ENCODE results near the gene SHTN1.

Gene SHTN1

GRCh38 chr10:117005026-117005526 lies at the start of gene SHTN1:
Gene SHTN1 (minus strand): TSS chr10:117005187. CDS start chr10:117005079, 108 bp downstream.
- no peak for DNase-seq (ENCODE audit: low spot score)

GRCh38 chr10:117053482-117053881 lies 48.5 kb upstream of the SHTN1 start:
- no peak for DNase-seq (ENCODE audit: low spot score)

GRCh38 chr10:117047947-117048346 lies 43.0 kb upstream of the SHTN1 start:
- no peak for DNase-seq (ENCODE audit: low spot score)

DNA sequence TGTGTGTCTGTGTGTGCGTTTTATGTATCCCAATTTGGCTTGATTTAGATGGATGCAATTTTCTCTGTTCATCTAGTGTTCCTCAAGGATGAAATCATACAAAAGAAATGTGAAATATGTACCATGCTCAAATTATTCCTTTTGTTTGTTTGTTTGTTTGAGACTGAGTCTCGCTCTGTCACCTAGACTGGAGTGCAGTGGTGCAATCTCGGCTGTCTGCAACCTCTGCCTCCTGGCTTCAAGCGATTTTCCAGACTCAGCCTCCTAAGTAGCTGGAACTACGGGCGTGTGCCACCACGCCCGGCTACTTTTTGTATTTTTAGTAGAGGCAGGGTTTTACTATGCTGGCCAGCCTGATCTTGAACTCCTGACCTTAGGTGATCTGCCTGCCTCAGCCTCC lies 11.3 kb upstream of the SHTN1 start:
- DNase-seq (ENCODE audit: low spot score), result no peak

DNA sequence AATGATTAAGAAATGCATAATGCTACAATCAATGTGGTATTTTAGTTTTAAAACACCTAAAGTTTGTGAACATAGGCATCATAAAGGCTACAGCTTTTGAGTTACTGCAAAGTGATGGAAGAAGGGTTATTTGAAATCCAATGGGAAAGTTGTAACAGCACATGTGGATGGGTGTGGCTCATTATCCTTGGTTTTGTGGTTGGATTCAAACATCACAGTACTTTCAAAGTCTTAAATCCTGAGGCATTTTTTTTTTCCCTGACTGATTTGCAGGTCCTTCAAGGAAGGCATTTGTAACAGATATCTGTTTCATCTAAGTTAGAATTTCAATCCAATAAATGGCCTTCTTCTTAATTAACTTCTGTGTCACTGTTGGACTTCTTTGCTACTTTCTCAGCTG lies 9.8 kb upstream of the SHTN1 start:
- DNase-seq (ENCODE audit: low spot score), result no peak

DNA sequence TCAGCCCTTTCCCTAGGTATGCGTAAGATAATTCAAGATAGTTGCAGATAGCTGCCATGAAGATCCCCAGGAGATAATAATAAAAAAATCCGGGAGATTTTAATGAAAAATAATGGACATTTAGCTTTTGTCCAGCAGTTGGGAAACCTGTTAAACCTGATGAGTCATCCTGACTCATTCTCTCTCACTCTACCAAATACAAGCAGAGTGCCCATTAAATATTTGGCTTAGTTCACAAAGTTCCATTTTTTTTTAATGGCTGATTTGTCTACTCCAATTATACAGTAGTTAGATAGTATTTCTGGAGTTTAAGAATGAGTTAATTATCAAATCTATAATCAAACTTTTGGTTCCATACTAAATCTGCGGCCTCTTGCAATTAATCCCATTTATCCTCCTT lies 2.1 kb upstream of the SHTN1 start:
- DNase-seq (ENCODE audit: low spot score), result peak; percentile 60

DNA sequence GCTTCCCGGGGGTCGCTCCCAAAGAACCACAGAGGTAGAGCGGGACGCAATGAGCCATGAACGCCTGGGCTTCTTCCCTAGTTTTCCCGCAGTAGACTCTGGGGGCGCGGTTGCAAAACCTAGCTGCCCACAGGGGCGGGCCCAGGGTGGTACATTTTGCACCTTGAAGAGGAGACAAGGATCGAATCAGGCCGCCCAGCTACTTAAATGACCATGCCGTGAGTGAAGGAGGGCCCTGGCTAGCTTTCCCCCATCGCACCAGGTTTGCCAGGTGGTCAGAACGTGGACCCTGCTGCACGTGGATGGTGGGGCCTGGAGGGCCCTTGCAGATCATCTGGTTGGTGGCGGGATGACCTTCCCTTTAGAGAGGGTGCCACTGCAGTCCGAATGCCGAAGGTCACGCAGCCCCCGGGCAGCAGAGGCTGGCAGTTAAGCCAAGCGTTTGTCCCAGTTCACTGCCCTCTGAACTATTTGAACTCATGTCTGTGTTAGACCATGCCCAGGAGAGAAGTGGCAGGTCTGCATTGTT lies 604 bp upstream of the SHTN1 start:
- no peak for DNase-seq (ENCODE audit: low spot score)

DNA sequence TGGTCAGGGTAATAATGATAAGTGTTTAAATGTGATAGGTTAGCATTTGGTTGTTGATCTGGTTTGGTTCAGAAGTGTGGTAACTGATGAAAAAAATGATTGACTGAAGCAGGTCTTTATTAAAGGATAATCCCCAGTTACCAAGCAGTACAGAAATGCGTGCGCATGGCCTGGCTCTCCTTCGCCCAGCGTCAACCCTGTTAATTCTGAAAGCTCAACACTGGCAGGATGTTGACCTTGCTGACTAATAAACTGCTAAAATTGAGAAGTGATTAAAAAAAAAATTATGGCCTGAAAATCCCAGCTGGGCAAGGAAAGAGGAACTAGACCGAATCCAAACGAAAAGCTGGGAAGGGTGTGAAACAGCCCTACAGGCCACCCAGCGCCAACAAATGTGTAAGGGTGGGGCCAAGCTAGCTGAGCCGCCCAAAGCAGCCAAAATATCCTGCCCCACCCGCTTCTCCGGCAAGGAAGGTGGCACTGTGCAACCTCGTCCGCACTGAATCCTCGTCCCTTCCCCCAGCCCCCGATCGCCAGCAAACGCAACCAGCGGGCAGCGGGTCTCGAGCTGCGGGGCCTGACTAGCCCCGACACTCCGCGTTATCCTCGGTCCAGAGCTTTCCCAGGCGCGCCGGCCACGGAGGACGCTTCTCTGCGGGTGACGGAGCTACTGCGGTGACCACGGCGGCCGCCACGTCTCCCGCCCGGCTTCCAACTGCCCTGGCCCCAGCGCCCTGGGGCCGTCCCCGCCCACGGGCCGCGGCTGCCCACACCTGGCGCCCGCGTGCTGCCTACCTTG lies 561 bp downstream of the SHTN1 start:
- no peak for DNase-seq (ENCODE audit: low spot score)

DNA sequence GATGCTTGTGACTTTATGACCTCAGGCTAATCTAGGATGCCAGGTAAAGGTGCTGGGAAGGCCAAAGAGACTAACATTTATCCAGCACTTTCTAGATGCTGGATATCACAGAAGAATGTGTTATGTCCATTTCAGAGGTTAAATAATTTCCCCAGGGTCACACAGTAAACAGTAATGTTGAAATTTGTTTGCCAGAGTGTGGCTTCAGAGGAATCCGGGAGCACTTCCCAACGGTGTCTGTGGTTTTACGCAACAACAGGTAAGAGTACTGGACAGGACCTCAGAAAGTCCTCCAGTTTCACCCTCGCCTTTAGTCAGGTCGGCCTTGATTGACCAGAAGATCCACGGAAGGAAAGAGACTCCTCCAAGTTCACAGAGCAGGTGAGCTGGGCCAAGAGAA lies 1.7 kb downstream of the SHTN1 start:
- DNase-seq (ENCODE audit: low spot score), result no peak

- DNase-seq (ENCODE audit: low spot score), result no peak
Measured at GRCh38 chr10:117002206-117002605, 2.8 kb downstream of the SHTN1 start.

DNA sequence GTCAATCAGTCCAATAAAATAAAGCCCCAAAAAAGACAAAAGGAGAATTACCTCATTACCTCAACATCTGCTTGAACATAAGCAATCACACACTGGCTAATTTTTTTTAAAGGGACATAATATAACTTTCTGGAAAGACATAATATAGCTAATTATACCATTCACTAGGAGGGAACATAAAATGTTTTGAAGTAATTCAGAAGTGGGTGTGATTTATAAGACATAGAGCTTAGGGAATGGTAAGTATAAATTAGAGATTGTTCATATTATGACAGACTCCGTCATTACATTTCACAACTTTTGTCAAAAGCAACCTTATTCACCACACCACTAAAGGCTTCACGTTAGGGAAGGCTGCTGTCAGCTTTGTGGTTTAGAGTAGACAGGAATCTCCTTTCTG lies 3.8 kb downstream of the SHTN1 start:
- no peak for DNase-seq (ENCODE audit: low spot score)

DNA sequence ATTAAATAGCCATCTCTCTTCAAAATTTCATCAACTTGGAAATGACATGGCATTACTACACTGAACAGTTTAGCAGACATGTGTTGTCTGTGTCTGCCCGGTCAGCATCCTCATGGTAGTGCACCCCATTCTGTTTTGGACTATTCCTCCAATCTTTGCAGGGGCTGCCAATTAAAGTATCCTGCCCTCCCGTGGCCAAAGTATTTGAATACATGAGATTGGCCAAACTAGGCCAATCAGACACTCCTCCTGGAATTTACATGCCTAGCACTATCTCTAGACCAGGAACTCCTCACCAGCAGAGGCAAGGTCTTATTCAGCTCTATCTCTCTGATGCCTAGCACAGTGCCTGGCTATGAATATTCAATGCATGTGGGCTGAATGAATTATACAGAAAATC lies 4.4 kb downstream of the SHTN1 start:
- DNase-seq (ENCODE audit: low spot score), result no peak

- no peak for DNase-seq (ENCODE audit: low spot score)
Measured at GRCh38 chr10:116998172-116998571, 6.8 kb downstream of the SHTN1 start.

GRCh38 chr10:116997015-116997414 lies 8.0 kb downstream of the SHTN1 start:
- DNase-seq (ENCODE audit: low spot score), result no peak

DNA sequence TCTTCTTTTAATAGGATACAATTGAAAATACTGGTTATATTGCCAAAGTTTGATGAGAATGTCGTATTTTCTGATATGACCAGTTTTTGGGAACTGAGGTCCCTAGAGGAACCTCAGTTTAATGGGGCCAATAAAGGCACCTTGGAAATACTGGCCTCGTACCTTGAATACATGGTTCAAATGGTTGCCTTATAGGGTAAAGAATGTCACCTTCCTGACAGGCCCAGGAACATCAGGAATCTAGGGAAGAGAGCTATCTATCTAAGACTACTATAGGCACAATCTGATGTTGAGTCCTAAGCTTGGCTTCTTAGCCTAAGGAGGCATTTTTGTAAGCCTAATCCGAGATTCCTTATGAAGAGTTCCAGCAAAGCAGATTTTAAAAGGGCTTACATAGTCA lies 9.3 kb downstream of the SHTN1 start:
- DNase-seq (ENCODE audit: low spot score), result no peak

DNA sequence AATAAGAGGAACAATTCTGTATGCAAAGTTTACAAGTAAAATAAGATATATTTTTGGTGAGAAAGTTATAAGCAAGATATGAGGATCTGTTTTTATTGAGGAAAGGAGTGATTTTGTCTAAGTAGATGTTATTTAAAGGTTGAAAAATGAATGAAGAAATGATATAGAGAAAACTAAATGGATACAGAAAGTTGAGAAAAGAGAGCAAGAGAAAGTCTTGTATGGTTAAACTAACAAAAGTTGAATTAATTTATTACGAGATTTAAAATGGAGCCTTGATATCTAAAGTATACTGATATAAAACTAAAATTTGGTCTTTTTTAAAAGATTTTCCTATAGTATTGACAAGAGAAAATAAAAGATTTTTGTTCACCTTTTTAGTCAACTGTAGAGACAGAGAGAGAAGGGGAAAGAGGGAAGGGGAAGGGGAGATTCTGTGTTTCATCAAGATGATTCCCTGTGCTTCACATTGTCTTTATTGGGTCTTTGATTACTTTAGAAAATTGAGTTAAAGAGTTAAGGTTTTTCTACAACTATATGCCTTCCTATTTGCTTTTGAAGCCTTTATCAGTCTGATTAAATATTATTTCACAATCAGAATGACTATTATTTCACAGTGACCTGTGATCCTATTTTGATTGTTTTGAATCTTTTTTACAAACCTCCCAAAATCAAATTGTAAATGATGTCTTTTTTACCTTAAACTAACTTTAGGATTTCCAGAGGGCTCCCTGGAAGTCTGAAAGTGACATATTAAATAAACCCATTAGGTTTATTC lies 10.7 kb downstream of the SHTN1 start:
- DNase-seq (ENCODE audit: low spot score), result no peak

DNA sequence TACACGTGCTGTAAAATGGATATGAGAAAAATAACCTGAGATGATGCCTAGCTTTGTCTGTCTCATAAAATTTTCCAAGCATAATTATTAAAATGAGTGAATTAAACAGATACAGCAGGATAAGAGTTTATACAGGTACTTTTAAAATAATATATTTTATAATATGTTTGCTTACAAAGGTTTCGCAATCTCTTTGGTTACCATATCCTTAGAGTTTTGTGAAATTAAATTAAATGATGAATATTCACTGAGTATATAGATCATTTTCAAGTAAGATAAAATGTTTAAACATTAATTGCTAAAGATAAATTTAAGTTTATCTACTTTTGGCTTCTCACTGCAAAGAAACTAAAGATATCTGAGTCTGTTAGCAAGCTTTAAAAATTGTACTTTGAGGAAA lies 11.4 kb downstream of the SHTN1 start:
- no peak for DNase-seq (ENCODE audit: low spot score)

GRCh38 chr10:116992183-116992582 lies 12.8 kb downstream of the SHTN1 start:
- no peak for DNase-seq (ENCODE audit: low spot score)

DNA sequence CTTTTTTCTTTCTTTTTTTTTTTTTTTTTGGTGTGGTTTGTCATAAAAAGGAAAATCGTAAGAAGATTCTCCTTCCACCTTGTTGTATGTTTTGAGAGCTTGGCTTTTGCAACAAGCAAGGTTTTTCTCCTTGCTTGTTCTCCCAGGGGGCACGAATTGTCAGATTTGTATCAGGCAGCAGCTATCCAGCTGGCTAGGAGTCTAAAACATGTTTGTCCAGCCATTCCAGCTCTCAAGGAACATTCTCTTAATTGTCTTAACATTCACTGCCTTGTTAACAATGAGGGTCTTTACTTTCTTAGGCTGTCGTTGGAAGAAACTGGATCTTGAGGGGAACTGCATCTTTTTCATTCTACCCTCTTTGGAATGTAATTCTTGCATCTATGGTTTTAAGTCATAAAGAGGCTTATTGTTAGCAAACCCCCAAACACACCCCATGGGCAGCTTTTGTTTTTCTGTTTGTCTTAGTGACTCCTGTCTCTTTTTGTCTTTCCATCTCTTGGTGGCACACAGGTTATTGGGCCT lies 14.6 kb downstream of the SHTN1 start:
- no peak for DNase-seq (ENCODE audit: low spot score)

- DNase-seq (ENCODE audit: low spot score), result no peak
Measured at GRCh38 chr10:116989439-116989838, 15.5 kb downstream of the SHTN1 start.

DNA sequence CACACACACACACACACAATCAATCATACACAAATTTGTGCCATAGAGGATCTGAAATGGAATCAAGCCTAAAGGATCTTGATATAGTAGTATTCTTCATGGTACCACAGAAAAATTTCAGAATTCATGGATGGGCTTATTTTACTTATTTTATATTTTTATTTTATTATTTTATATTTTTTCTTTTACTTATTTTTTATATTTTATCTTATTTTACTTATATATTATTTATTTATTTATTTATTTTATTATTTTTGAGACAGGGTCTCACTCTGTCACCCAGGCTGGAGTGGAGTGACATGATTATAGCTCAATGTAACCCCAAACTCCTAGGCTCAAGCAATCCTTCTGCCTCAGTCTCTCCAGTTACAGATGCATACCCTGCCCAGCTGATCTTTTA lies 16.7 kb downstream of the SHTN1 start:
- DNase-seq (ENCODE audit: low spot score), result no peak

- DNase-seq (ENCODE audit: low spot score), result no peak
Measured at GRCh38 chr10:116985611-116986010, 19.4 kb downstream of the SHTN1 start.

Data from COLO829 (cell line).